OCI-M2 (cell line): Measurements from ENCODE around the gene KHDC4.

Experiments
- DNase-seq: peaks from one replicate; lab custom pipeline; 2025; ENCODE audit not compliant: unreplicated experiment; lab: John Stamatoyannopoulos, UW

KHDC4 gene

GRCh38 chr1:155970531-155971167 lies 36.4 kb upstream of the KHDC4 start:
- DNase-seq, result no peak

- no peak for DNase-seq
Observed at GRCh38 chr1:155969377-155969791, 35.2 kb upstream of the KHDC4 start.

GRCh38 chr1:155968670-155969069 lies 34.5 kb upstream of the KHDC4 start:
- no peak for DNase-seq

GRCh38 chr1:155968051-155968400 lies 33.8 kb upstream of the KHDC4 start:
- no peak for DNase-seq

DNA sequence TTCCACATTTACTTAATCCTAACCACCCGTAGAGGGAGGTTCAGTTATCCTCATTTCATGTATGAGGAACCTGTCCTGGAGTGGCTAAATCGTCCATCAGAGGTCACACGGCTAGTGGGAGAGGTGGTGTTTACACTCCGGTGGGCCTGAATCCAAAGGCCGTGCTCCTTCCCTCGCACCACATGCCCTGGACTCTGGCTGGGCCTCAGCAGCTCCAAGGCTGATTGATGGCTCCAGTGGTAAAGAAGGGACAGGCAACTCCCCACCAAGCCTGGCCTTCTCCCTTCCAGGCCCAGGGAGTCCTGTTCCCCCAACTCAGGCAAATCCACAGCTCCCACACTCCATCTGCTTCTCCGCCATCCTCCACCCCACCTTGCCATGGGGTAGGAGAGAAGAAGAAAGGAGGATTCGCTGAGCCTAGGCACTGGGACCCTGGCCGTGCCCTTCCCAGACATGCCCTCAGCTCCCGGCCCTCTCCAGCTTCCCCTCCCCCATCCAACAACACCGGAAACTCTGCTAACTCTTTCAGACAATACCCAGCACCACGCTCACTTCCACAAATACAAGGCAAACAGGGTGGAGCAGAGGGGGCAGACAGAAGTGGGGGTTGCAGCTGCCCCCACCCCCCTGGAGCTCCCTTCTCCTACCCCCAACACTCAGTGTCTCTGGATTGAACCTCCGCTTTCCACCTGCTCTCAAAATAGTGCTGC lies 33.3 kb upstream of the KHDC4 start:
- no peak for DNase-seq

DNA sequence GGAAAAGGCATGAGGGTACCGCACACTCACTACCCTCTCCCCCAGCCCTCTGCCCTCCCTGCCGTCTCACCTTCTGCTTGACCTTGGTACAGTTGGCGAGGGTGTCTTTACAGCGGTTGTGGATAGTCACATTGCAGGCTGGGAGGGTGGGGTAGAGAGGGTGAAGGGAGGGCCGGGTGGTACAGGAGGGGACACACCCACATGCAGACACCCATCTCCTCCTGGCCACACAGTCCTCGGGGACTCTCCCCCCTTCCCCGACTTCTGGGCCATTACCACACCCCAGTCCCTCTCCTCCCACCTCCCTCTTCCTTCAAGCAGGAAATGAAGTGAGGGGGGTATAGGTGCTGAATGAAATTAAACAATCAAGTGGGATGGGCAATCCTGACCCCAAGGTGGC lies 32.5 kb upstream of the KHDC4 start:
- no peak for DNase-seq

- DNase-seq, result no peak
Observed at GRCh38 chr1:155966135-155966534, 31.9 kb upstream of the KHDC4 start.

DNA sequence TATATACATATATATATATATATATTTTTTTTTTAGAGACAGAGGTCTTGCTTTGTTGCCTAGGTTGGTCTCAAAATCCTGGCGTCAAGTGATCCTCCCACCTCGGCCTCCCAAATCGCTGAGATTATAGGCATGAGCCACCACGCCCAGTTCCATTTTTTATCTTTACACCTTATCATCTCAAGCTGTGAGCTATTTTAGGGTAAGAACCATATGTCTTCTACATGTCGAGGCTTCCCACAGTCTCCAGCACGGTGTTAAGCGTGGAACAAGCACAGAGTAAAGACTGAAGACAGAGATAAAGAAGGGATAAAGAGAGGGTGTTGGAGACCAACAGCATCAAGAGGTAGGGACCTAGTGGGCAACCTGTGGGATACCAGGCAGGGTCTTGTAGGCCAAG lies 30.0 kb upstream of the KHDC4 start:
- no peak for DNase-seq

DNA sequence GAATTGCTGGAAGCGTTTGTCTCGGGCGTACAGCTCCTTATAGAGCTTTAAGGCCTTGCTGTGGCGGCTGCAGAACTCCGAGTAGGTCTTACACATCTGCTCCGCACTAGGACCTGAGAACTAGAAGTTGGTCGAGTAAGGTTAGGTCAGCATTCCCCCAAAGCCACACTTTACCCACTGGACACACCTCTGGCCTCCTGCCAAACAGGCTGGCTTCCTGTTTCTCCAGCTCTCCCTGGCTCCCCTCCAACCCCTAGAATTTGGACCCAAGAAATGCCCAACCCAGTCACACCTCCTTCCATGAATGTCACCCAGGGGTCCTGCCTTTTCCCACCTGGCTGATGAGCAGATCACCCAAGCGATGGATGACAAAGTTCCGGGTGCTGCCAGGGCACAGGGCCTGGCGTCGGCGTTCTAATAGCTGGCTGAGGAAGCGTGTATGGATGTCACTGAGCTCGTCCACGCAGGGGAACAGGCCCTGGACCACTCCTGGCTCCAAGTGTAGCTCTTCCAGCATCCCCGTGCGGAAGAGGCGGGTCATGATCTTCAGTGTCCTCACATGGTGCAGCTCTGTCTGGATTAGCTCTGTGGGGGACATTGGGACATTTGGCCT lies 28.5 kb upstream of the KHDC4 start:
- no peak for DNase-seq

GRCh38 chr1:155961937-155962336 lies 27.7 kb upstream of the KHDC4 start:
- DNase-seq, result no peak

DNA sequence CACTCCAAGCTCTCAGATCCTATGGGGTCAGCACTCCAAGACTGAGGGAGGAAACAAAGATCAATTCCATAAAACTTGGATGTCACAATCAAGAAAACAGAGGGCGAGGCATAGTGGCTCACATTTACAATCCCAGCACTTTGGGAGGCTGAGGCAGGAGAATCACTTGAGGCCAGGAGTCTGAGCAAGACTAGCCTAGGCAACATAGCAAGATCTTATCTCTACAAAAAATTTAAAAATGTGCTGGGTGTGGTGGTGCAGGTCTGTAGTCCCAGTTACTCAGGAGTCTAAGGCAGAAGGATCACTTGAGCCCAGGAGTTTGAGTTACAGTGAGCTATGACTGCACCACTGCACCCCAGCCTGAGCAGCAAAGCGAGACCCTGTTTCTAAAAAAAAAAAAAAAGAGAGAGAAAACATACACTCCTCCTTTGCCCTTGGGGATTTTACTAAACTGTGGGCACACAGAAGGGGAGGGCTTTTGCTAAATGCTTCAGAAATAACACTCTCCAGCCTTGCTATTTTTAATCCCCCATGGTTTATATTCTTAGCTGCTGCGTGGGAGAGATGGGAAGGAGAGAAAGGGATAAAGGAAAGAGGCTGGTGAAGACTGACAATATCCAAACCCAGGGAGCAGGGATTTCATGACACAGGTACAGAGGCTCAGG lies 26.0 kb upstream of the KHDC4 start:
- DNase-seq, result no peak

DNA sequence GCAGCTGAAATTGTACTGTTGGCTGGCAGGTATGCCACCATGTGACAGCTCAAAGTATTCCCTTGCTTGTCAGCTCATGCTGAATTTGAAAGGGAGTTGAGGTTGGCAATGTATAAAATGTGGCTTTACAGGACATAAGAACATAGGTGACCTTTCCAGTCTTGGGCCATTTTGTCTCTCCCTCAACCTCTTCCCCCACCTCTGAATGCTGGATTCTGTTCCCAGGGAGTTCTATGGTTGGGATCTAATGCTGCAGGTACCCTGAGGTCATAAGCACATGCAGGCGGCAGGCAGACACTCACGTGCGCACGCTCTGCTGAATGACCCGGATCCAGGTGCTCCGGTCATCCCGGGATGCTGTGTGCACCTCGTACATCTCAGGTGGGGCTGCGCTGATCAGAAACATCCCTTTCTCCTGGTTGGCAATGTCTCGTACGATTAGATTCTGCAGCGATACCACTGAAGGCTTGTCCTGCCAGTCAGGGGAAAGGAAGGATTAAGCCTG lies 23.2 kb upstream of the KHDC4 start:
- no peak for DNase-seq

DNA sequence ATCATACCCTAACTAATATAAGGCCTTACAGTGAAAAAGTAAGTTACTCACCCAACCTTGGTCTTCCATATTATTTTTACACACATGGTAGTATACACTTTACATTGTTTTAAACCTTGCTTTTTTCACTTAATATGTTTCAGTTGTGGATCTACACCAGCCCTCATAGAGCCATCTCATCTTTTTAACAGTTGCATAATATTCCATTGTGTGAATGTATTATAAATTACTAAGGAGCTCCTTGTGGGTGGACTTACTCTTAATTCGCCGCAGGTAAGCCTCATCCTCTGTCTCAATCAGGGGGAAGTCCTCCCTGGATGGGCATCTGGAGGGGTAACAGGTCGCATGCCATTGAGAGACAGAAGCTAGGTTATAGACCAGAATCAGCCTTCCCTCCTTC lies 20.4 kb upstream of the KHDC4 start:
- no peak for DNase-seq

GRCh38 chr1:155952505-155952890 lies 18.3 kb upstream of the KHDC4 start:
- DNase-seq, result no peak

GRCh38 chr1:155951753-155952504 lies 17.7 kb upstream of the KHDC4 start:
- DNase-seq, result no peak

DNA sequence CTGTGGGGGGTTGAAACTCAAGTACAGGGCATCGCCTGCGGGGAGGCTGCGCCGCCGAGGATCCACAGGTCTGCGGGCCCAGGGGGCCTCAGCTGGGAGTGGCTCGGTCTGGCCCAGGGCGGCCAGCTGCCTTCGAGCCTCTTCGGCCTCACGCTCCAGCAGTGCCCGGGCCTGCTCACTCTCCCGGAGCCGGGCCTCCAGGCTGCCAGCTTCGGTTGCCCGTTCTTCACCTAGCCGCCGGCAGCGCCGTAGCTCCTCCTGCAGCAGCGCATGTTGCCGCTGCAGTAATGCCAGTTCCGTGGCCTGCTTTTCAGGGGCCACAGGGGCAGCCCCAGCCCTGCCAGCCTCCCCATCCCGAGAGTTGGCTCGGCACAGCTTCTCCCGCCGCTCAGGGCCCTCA lies 16.6 kb upstream of the KHDC4 start:
- DNase-seq, result no peak

- no peak for DNase-seq
Observed at GRCh38 chr1:155947741-155948140, 13.5 kb upstream of the KHDC4 start.

GRCh38 chr1:155947292-155947691 lies 13.1 kb upstream of the KHDC4 start:
- no peak for DNase-seq

- DNase-seq, result no peak
Observed at GRCh38 chr1:155946633-155947219, 12.5 kb upstream of the KHDC4 start.

GRCh38 chr1:155944444-155944799 lies 10.2 kb upstream of the KHDC4 start:
- no peak for DNase-seq

GRCh38 chr1:155942578-155943141 lies 8.4 kb upstream of the KHDC4 start:
- DNase-seq, result no peak
